Measurements from ENCODE around the gene CTIF. TPM values are rescaled to one million over a fixed set of nuclear protein-coding genes. Genes with fewer than 3 reads are reported as not detected.

Gene CTIF
- polyA plus RNA-seq, 1 of the 3 experiments (the other 2 are of a cell fraction): 47.2 TPM

GRCh38 chr18:48581206-48581605, 42.4 kb downstream of the CTIF start:
- 0 out of 2 replicates have a peak, but pooled peaks cover 7% of the 10 kb centered on the region for H3K9me3 ChIP-seq
- 92% methylated on average over 4 of the region's 4 CpGs for WGBS (ENCODE audit: low lambda C conversion rate)
- peaks cover 80% of the 10 kb centered on the region for H4K20me1 ChIP-seq (ENCODE audit: insufficient read depth)
- no peak for TF ChIP-seq USF2 (IDR thresholded peaks at IDR 0.05; ENCODE audit: borderline replicate concordance, low read depth, low read length)
- CTCF ChIA-PET: no interaction called here
- H3K4me2 ChIP-seq: no peak overlapping the region
- peaks cover 100% of the 10 kb centered on the region for H3K79me2 ChIP-seq (ENCODE audit: insufficient read depth)
- no peaks in the 10 kb centered on the region for H3K27me3 ChIP-seq (ENCODE audit: insufficient read depth)
- peaks cover 4 to 46% of the 10 kb centered on the region in 2 experiments for H3K4me1 ChIP-seq (ENCODE audit: control insufficient read depth in 1 of 2, insufficient read depth in 2 of 2, low read depth in 1 of 2, low read length in 1 of 2)
- H3K27ac ChIP-seq (ENCODE audit: low read depth in 2 of 2, low read length in 1 of 2): no peak overlapping the region
- POLR2A ChIA-PET: no interaction called here
- no peaks in the 10 kb centered on the region for H3K9me2 ChIP-seq
- no peak for DNase-seq
- H3F3A ChIP-seq (replicated peaks; ENCODE audit: insufficient read depth): no peaks in the 10 kb centered on the region
- H3K36me3 ChIP-seq (replicated peaks in 1 of 2; ENCODE audit: control insufficient read depth in 1 of 2, insufficient read depth in 2 of 2, low read length in 1 of 2): peaks cover 3 to 19% of the 10 kb centered on the region in 2 experiments
- H3K9ac ChIP-seq: no peak overlapping the region
- H3K4me3 ChIP-seq (ENCODE audit: low read depth in 2 of 2, low read length in 1 of 2): no peak overlapping the region
- H2AFZ ChIP-seq (ENCODE audit: low read depth): no peak overlapping the region

GRCh38 chr18:48581941-48582340, 43.1 kb downstream of the CTIF start:
- 93% methylated on average over 8 of the region's 8 CpGs for WGBS (ENCODE audit: low lambda C conversion rate)
- Histone ChIP-seq H3K4me1 (ENCODE audit: control insufficient read depth in 1 of 2, insufficient read depth in 2 of 2, low read depth in 1 of 2, low read length in 1 of 2) (peaks cover 4 to 40% of the 10 kb centered on the region in 2 experiments), H2AFZ (ENCODE audit: low read depth) (no peak overlapping the region), H3K4me2 (no peak overlapping the region), H3F3A (replicated peaks; ENCODE audit: insufficient read depth) (no peaks in the 10 kb centered on the region), H3K9me2 (no peaks in the 10 kb centered on the region), H3K9me3 (0 out of 2 replicates have a peak, but pooled peaks cover 7% of the 10 kb centered on the region), H3K27ac (ENCODE audit: low read depth in 2 of 2, low read length in 1 of 2) (no peak overlapping the region), H3K79me2 (ENCODE audit: insufficient read depth) (peaks cover 100% of the 10 kb centered on the region), H4K20me1 (ENCODE audit: insufficient read depth) (peaks cover 82% of the 10 kb centered on the region), H3K4me3 (ENCODE audit: low read depth in 2 of 2, low read length in 1 of 2) (no peak overlapping the region), H3K36me3 (replicated peaks in 1 of 2; ENCODE audit: control insufficient read depth in 1 of 2, insufficient read depth in 2 of 2, low read length in 1 of 2) (peaks cover 3 to 11% of the 10 kb centered on the region in 2 experiments), H3K27me3 (ENCODE audit: insufficient read depth) (no peaks in the 10 kb centered on the region), H3K9ac (no peak overlapping the region)
- ChIA-PET CTCF (no interaction called here), POLR2A (no interaction called here)
- TF ChIP-seq, protein P1, sequence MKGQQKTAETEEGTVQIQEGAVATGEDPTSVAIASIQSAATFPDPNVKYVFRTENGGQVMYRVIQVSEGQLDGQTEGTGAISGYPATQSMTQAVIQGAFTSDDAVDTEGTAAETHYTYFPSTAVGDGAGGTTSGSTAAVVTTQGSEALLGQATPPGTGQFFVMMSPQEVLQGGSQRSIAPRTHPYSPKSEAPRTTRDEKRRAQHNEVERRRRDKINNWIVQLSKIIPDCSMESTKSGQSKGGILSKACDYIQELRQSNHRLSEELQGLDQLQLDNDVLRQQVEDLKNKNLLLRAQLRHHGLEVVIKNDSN (IDR thresholded peaks at IDR 0.05; ENCODE audit: borderline replicate concordance, low read depth): no peak
- TF ChIP-seq USF2 (IDR thresholded peaks at IDR 0.05; ENCODE audit: borderline replicate concordance, low read depth, low read length) (no peak), EP300 (IDR thresholded peaks at IDR 0.05; ENCODE audit: borderline replicate concordance in 1 of 2, low read depth in 1 of 2, low read length in 1 of 2) (no peak), RAD21 (IDR thresholded peaks at IDR 0.05; ENCODE audit: low read length) (no peak)
- no peak for DNase-seq

DNA sequence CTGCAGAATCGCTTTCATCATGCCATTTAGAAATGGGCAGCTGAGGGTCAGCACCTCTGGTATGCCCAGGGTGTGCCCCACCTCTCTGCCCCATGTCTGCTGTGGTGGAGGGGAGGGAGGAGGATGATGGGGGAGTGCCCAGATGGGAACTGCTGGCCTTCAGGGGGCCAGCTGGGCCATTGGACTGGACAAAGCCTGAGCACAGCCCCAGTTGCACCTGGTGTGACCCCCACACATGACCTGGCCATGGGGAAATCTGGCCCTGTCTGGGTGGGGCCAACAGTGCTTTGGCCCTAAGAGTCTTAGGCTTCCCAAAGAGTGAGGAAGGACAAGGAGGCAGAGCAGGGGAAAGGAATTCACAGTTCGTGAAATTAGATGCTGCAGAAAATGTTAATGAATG, 44.1 kb downstream of the CTIF start:
- ChIA-PET POLR2A (no interaction called here), CTCF (no interaction called here)
- no peaks in the 10 kb centered on the region for H3K9me2 ChIP-seq
- H3K79me2 ChIP-seq (ENCODE audit: insufficient read depth): peaks cover 100% of the 10 kb centered on the region
- no peak for DNase-seq
- H3K27ac ChIP-seq (ENCODE audit: low read depth in 2 of 2, low read length in 1 of 2): no peak overlapping the region
- 0 out of 2 replicates have a peak, but pooled peaks cover 5% of the 10 kb centered on the region for H3K9me3 ChIP-seq
- 100% methylated on average over 1 of the region's 2 CpGs for WGBS (ENCODE audit: low lambda C conversion rate)
- H3K4me1 ChIP-seq (ENCODE audit: control insufficient read depth in 1 of 2, insufficient read depth in 2 of 2, low read depth in 1 of 2, low read length in 1 of 2): peaks cover 4 to 37% of the 10 kb centered on the region in 2 experiments
- no peaks in the 10 kb centered on the region for H3F3A ChIP-seq (replicated peaks; ENCODE audit: insufficient read depth)
- H3K36me3 ChIP-seq (replicated peaks in 1 of 2; ENCODE audit: control insufficient read depth in 1 of 2, insufficient read depth in 2 of 2, low read length in 1 of 2): peaks cover 3 to 4% of the 10 kb centered on the region in 2 experiments
- H3K9ac ChIP-seq: no peak overlapping the region
- peaks cover 81% of the 10 kb centered on the region for H4K20me1 ChIP-seq (ENCODE audit: insufficient read depth)
- H3K27me3 ChIP-seq (ENCODE audit: insufficient read depth): no peaks in the 10 kb centered on the region
- H3K4me2 ChIP-seq: no peak overlapping the region
- H2AFZ ChIP-seq (ENCODE audit: low read depth): no peak overlapping the region
- H3K4me3 ChIP-seq (ENCODE audit: low read depth in 2 of 2, low read length in 1 of 2): no peak overlapping the region
- TF ChIP-seq, protein P2, sequence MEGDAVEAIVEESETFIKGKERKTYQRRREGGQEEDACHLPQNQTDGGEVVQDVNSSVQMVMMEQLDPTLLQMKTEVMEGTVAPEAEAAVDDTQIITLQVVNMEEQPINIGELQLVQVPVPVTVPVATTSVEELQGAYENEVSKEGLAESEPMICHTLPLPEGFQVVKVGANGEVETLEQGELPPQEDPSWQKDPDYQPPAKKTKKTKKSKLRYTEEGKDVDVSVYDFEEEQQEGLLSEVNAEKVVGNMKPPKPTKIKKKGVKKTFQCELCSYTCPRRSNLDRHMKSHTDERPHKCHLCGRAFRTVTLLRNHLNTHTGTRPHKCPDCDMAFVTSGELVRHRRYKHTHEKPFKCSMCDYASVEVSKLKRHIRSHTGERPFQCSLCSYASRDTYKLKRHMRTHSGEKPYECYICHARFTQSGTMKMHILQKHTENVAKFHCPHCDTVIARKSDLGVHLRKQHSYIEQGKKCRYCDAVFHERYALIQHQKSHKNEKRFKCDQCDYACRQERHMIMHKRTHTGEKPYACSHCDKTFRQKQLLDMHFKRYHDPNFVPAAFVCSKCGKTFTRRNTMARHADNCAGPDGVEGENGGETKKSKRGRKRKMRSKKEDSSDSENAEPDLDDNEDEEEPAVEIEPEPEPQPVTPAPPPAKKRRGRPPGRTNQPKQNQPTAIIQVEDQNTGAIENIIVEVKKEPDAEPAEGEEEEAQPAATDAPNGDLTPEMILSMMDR (IDR thresholded peaks at IDR 0.05): no peak
- TF ChIP-seq EZH2phosphoT487 (IDR thresholded peaks at IDR 0.05; ENCODE audit: borderline replicate concordance, low read depth) (no peak), MEF2A (IDR thresholded peaks at IDR 0.05; ENCODE audit: borderline replicate concordance, low read depth) (no peak), TAF1 (IDR thresholded peaks at IDR 0.05; ENCODE audit: borderline replicate concordance, low read depth, low read length) (no peak), TEAD4 (IDR thresholded peaks at IDR 0.05; ENCODE audit: borderline replicate concordance, insufficient read depth) (no peak), TCF12 (IDR thresholded peaks at IDR 0.05) (no peak), RCOR1 (IDR thresholded peaks at IDR 0.05; ENCODE audit: low read length) (no peak), RAD21 (IDR thresholded peaks at IDR 0.05; ENCODE audit: low read length) (no peak), SMC3 (IDR thresholded peaks at IDR 0.05; ENCODE audit: low read depth, low read length) (no peak), FOSL2 (IDR thresholded peaks at IDR 0.05; ENCODE audit: borderline replicate concordance, low read depth) (no peak), POLR2AphosphoS5 (IDR thresholded peaks at IDR 0.05; ENCODE audit: low read depth, low read length) (no peak), GABPA (IDR thresholded peaks at IDR 0.05; ENCODE audit: low read depth) (no peak)
- TF ChIP-seq, protein P1 (IDR thresholded peaks at IDR 0.05; ENCODE audit: borderline replicate concordance, low read depth): no peak

Data from SK-N-SH (cell line).